Measurements from ENCODE around the gene CCL3. TPM values are rescaled to one million over a fixed set of nuclear protein-coding genes. Genes with fewer than 3 reads are reported as not detected.
"Not testable (repeated sequence)": the region's sequence is repeated elsewhere in the genome, so short reads cannot be mapped to it uniquely, and the experiment has no call there.

Gene CCL3
- total and polyA plus RNA-seq, 7 experiments from 2014 or later = 1.6 to 72.5 (median 44.0) TPM; not detected in 2

DNA sequence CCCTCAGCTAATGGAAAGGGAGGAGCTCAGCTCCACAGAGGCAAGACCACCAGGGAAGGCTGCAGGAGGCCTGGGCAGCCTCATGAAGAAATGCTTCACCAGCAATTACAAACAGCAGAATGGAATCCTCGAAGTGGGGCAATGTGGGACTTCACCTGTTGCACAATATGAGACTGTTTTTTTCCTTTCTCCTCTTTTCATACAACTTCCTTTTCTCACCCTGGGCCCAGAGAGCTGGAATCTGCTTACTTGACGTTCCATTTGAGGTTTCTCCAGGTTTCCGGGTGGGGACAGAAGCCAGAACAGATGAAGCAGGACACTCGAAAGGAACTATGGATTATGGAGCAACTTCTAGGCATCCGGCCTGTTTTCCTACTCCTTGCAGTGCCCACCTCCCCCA lies 18.3 kb upstream of the CCL3 start:
- CTCF ChIA-PET; DNase-seq; H3K36me3 Mint-ChIP-seq; POLR2A ChIA-PET; H3K27me3 ChIP-seq (ENCODE audit: control insufficient read depth in 2 of 2, insufficient read depth in 2 of 2, low read length in 2 of 2); H3K36me3 ChIP-seq (ENCODE audit: control insufficient read depth in 2 of 3, insufficient read depth in 3 of 3, low read length in 3 of 3); H3K4me3 ChIP-seq (ENCODE audit: low read length); ATAC-seq; H3K9me3 ChIP-seq (ENCODE audit: control insufficient read depth in 2 of 3, low read length in 3 of 3); H3K4me3 Mint-ChIP-seq; H3K9me3 Mint-ChIP-seq; H3K27ac ChIP-seq (ENCODE audit: low read depth, low read length); intact Hi-C loops (cut with micrococcal nuclease): not testable (repeated sequence)
- H3K27me3 Mint-ChIP-seq = peaks cover 20 to 38% (median 28%) of the 10 kb centered on the region in 5 donors
- H3K4me1 ChIP-seq (ENCODE audit: control insufficient read depth in 2 of 2, insufficient read depth in 2 of 2, low read length in 2 of 2) = peaks cover 0 to 39% of the 10 kb centered on the region in 2 donors
- peaks cover 0 to 14% (median 5%) of the 10 kb centered on the region in 7 donors for H3K4me1 Mint-ChIP-seq
- peak overlapping the region in 1 of 9 donors; percentile 35 for H3K27ac Mint-ChIP-seq

DNA sequence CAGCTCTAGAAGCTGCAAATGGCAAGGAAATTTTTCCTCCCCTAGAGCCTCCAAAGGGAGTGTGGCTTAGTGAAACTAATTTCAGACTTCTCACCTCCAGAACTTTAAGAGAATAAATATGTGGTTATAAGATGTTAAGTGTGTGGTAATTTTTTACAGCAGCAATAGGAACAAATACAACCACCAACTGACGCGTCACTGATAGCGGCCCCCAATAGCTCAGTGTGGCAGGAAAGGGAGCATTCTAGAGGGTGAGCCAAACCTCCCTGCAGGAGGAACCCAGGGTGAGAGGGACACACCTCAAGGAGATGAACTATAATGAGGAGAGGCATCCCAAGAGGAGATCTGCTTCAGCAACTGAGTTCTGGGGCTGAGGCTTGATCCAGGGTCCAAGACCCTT lies 17.7 kb upstream of the CCL3 start:
- Histone ChIP-seq H3K4me3 (ENCODE audit: low read length) (peak overlapping the region; percentile 17), H3K36me3 (ENCODE audit: control insufficient read depth in 2 of 3, insufficient read depth in 3 of 3, low read length in 3 of 3) (no peaks in the 10 kb centered on the region), H3K9me3 (ENCODE audit: control insufficient read depth in 2 of 3, low read length in 3 of 3) (no peaks in the 10 kb centered on the region), H3K27me3 (ENCODE audit: control insufficient read depth in 2 of 2, insufficient read depth in 2 of 2, low read length in 2 of 2) (no peaks in the 10 kb centered on the region), H3K4me1 (ENCODE audit: control insufficient read depth in 2 of 2, insufficient read depth in 2 of 2, low read length in 2 of 2) (peaks cover 0 to 45% of the 10 kb centered on the region in 2 donors), H3K27ac (ENCODE audit: low read depth, low read length) (no peak overlapping the region)
- ChIA-PET POLR2A (no interaction called here), CTCF (no interaction called here)
- no peak overlapping the region for H3K4me3 Mint-ChIP-seq
- H3K27ac Mint-ChIP-seq = no peak overlapping the region
- ATAC-seq (peak; percentile 7), DNase-seq (no peak)
- peaks cover 0 to 16% (median 5%) of the 10 kb centered on the region in 7 donors for H3K4me1 Mint-ChIP-seq
- peaks cover 0 to 5% (median 0%) of the 10 kb centered on the region in 11 donors for H3K9me3 Mint-ChIP-seq
- H3K27me3 Mint-ChIP-seq = peaks cover 20 to 42% (median 28%) of the 10 kb centered on the region in 5 donors
- intact Hi-C loops (cut with micrococcal nuclease) = no loop called here
- H3K36me3 Mint-ChIP-seq = no peaks in the 10 kb centered on the region

DNA sequence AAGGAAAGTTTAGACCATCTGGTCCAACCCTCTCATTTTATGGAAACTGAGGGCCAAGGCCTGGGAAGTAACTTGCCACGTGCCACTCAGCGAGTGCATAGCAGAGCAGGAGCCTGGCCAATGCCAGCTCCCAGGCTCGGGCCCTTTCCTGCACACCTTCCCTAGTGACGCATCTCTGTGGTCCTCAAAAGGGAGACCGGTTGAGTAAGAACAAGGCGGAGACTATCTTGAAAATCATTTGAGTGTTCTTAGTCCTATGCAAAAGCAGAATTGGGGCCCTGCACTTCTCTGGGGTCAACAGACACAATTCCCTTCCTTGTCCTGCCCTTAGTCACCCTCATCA lies 16.5 kb upstream of the CCL3 start:
- Histone ChIP-seq H3K27me3 (ENCODE audit: control insufficient read depth in 2 of 2, insufficient read depth in 2 of 2, low read length in 2 of 2) (no peaks in the 10 kb centered on the region), H3K9me3 (ENCODE audit: control insufficient read depth in 2 of 3, low read length in 3 of 3) (no peaks in the 10 kb centered on the region), H3K4me1 (ENCODE audit: control insufficient read depth in 2 of 2, insufficient read depth in 2 of 2, low read length in 2 of 2) (peaks cover 0 to 50% of the 10 kb centered on the region in 2 donors), H3K36me3 (ENCODE audit: control insufficient read depth in 2 of 3, insufficient read depth in 3 of 3, low read length in 3 of 3) (no peaks in the 10 kb centered on the region), H3K4me3 (ENCODE audit: low read length) (no peak overlapping the region), H3K27ac (ENCODE audit: low read depth, low read length) (no peak overlapping the region)
- ChIA-PET CTCF (no interaction called here), POLR2A (interaction anchor here (0.9 kb wide), 1 partner anchor 22 kb away, joined by 3 read pairs; no protein-coding TSS in a partner anchor)
- peaks cover 0 to 2% (median 0%) of the 10 kb centered on the region in 11 donors for H3K9me3 Mint-ChIP-seq
- H3K27me3 Mint-ChIP-seq = peaks cover 20 to 46% (median 28%) of the 10 kb centered on the region in 5 donors
- H3K4me1 Mint-ChIP-seq = peaks cover 0 to 17% (median 5%) of the 10 kb centered on the region in 7 donors
- intact Hi-C loops (cut with micrococcal nuclease) = no loop called here
- ATAC-seq (no peak), DNase-seq (no peak)
- H3K36me3 Mint-ChIP-seq = no peaks in the 10 kb centered on the region
- H3K4me3 Mint-ChIP-seq = no peak overlapping the region
- no peak overlapping the region for H3K27ac Mint-ChIP-seq

DNA sequence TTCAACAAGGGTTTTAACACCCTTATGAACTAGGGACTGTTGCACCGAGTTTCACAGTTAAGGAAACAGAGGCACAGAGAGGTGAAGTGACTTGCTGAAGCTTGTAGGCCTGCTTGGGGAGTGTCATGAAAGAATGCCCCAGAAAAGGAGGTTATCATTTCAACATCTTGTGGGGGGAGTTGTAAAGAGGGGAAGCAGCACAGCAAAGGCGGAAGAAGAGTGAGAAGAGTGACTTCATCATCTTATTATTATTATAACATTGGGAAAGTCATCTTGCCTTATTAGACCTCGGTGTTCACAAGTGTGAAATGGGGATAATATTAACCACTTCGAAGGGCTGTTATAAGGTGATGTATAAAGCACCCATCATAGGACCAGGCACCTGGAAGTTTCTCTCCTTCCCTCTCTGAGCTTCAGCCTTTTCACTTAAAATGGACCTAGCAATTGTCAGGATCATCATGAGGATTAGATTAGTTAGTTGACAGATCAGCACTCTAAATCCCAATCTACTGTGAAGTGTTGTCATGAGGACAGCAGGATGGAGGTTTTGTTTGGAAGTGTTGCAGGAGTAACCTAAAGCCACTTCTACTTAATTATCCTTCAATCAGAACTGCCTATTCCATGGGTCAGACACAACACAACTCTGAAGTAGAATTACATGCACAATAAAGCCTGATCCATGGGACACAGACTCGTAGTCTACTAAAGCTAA lies 16.0 kb upstream of the CCL3 start:
- ATAC-seq (no peak), DNase-seq (no peak)
- H3K4me1 Mint-ChIP-seq = peaks cover 0 to 17% (median 5%) of the 10 kb centered on the region in 7 donors
- no peak overlapping the region for H3K27ac Mint-ChIP-seq
- no peak overlapping the region for H3K27ac ChIP-seq (ENCODE audit: low read depth, low read length)
- POLR2A ChIA-PET = interaction anchor here (0.9 kb wide), 1 partner anchor 21 kb away, joined by 3 read pairs; no protein-coding TSS in a partner anchor
- H3K36me3 ChIP-seq (ENCODE audit: control insufficient read depth in 2 of 3, insufficient read depth in 3 of 3, low read length in 3 of 3) = no peaks in the 10 kb centered on the region
- no peaks in the 10 kb centered on the region for H3K9me3 Mint-ChIP-seq
- intact Hi-C loops (cut with micrococcal nuclease) = no loop called here
- CTCF ChIA-PET = no interaction called here
- H3K9me3 ChIP-seq (ENCODE audit: control insufficient read depth in 2 of 3, low read length in 3 of 3) = no peaks in the 10 kb centered on the region
- H3K27me3 ChIP-seq (ENCODE audit: control insufficient read depth in 2 of 2, insufficient read depth in 2 of 2, low read length in 2 of 2) = no peaks in the 10 kb centered on the region
- H3K36me3 Mint-ChIP-seq = no peaks in the 10 kb centered on the region
- H3K27me3 Mint-ChIP-seq = peaks cover 18 to 46% (median 28%) of the 10 kb centered on the region in 5 donors
- peak overlapping the region in 1 of 10 donors; percentile 83 for H3K4me3 Mint-ChIP-seq
- H3K4me1 ChIP-seq (ENCODE audit: control insufficient read depth in 2 of 2, insufficient read depth in 2 of 2, low read length in 2 of 2) = peaks cover 0 to 50% of the 10 kb centered on the region in 2 donors
- no peak overlapping the region for H3K4me3 ChIP-seq (ENCODE audit: low read length)

DNA sequence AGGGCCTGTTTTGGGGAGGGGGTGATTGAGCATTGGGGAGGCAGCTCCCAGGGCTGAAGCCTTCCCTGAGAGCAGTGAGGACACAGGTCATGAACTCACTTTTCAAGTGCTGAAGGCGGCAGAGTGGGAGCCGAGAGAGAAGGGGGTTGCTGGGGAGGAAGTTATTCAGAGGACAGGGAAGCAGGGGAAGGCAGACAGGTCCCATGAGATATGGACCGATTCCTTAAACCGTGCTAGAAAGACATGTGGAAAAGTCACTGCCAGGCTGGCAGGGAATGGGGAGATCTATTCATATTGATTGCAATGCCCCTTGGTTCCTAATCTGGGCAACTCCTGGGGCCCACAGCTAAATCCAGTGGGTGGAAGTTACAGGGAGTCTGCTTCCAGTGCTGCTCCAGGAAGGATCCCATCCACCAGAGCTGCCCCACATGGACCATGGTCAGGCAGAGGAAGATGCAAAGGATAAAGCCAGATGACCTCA lies 14.8 kb upstream of the CCL3 start:
- Histone ChIP-seq H3K36me3 (ENCODE audit: control insufficient read depth in 2 of 3, insufficient read depth in 3 of 3, low read length in 3 of 3) (no peaks in the 10 kb centered on the region), H3K9me3 (ENCODE audit: control insufficient read depth in 2 of 3, low read length in 3 of 3) (no peaks in the 10 kb centered on the region), H3K4me3 (ENCODE audit: low read length) (peak overlapping the region; percentile 3), H3K27me3 (ENCODE audit: control insufficient read depth in 2 of 2, insufficient read depth in 2 of 2, low read length in 2 of 2) (no peaks in the 10 kb centered on the region), H3K27ac (ENCODE audit: low read depth, low read length) (no peak overlapping the region), H3K4me1 (ENCODE audit: control insufficient read depth in 2 of 2, insufficient read depth in 2 of 2, low read length in 2 of 2) (peaks cover 0 to 50% of the 10 kb centered on the region in 2 donors)
- Mint-ChIP-seq H3K27me3 (peaks cover 18 to 46% (median 26%) of the 10 kb centered on the region in 5 donors), H3K9me3 (no peaks in the 10 kb centered on the region), H3K4me1 (peaks cover 0 to 17% (median 5%) of the 10 kb centered on the region in 7 donors), H3K4me3 (peak overlapping the region in 4 of 10 donors; percentile 30 to 83 (median 46)), H3K36me3 (no peaks in the 10 kb centered on the region), H3K27ac (peak overlapping the region in 3 of 9 donors; percentile 22 to 82 (median 34))
- ChIA-PET POLR2A (no interaction called here), CTCF (no interaction called here)
- ATAC-seq = no peak
- DNase-seq = no peak
- intact Hi-C loops (cut with micrococcal nuclease) = no loop called here

DNA sequence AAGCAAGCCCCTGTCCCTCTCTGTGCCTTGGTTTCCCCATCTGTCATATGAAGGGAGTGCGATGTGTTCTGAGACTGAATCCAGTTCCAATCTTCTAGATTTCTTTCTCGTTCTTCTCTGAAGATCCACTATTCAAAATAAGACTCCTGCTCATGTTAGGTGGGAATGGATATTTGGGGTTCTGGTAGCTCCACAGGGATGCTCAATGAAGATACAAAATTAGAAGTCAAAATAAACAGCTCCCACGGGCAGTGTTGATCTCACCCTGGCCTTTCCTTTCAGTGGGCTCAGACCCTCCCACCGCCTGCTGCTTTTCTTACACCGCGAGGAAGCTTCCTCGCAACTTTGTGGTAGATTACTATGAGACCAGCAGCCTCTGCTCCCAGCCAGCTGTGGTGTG lies 14.3 kb upstream of the CCL3 start:
- H3K4me3 ChIP-seq (ENCODE audit: low read length); H3K27ac ChIP-seq (ENCODE audit: low read depth, low read length); H3K36me3 Mint-ChIP-seq; CTCF ChIA-PET; H3K9me3 Mint-ChIP-seq; H3K27me3 ChIP-seq (ENCODE audit: control insufficient read depth in 2 of 2, insufficient read depth in 2 of 2, low read length in 2 of 2); ATAC-seq; intact Hi-C loops (cut with micrococcal nuclease); POLR2A ChIA-PET; DNase-seq; H3K36me3 ChIP-seq (ENCODE audit: control insufficient read depth in 2 of 3, insufficient read depth in 3 of 3, low read length in 3 of 3); H3K9me3 ChIP-seq (ENCODE audit: control insufficient read depth in 2 of 3, low read length in 3 of 3): not testable (repeated sequence)
- Mint-ChIP-seq H3K4me3 (peak overlapping the region in 4 of 10 donors; percentile 30 to 83 (median 46)), H3K27me3 (peaks cover 18 to 46% (median 25%) of the 10 kb centered on the region in 5 donors), H3K4me1 (peaks cover 0 to 17% (median 5%) of the 10 kb centered on the region in 7 donors), H3K27ac (peak overlapping the region in 3 of 9 donors; percentile 22 to 82 (median 34))
- H3K4me1 ChIP-seq (ENCODE audit: control insufficient read depth in 2 of 2, insufficient read depth in 2 of 2, low read length in 2 of 2) = peaks cover 0 to 50% of the 10 kb centered on the region in 2 donors

Data from naive thymus-derived CD4-positive, alpha-beta T cell (primary cell).